GM08714 (cell line): ENCODE measurements around the gene MRPS21.

Experiments
- H3K4me3 ChIP-seq: fragments of 200-500 bp; sonication (Bioruptor generic); 2 replicates; pipeline ENCODE4 v1.5.1; 2014; ENCODE audit warnings: mild to moderate bottlenecking, low read length, inconsistent platforms
- ZNF274 ChIP-seq: IDR thresholded peaks from 2 replicates; pipeline ENCODE4 v1.6.1; 2012; ENCODE audit warnings: mild to moderate bottlenecking, low read depth, low read length

The MRPS21 gene

GRCh38 chr1:150293433-150294253, at the start of gene MRPS21:
Gene MRPS21 (plus strand): TSS chr1:150293861. CDS start chr1:150294367, 506 bp downstream.
- peak within 1 kb of the TSS; percentile 90 for H3K4me3 ChIP-seq
- TF ChIP-seq ZNF274: no peak

GRCh38 chr1:150249936-150250335, 43.7 kb upstream of the MRPS21 start:
- H3K4me3 ChIP-seq: no peak overlapping the region
- TF ChIP-seq ZNF274: no peak

- TF ChIP-seq ZNF274: no peak
- H3K4me3 ChIP-seq: no peak overlapping the region
Observed at GRCh38 chr1:150256198-150256553, 37.5 kb upstream of the MRPS21 start.

- no peak for TF ChIP-seq ZNF274
- no peak overlapping the region for H3K4me3 ChIP-seq
Observed at GRCh38 chr1:150256554-150257341, 36.9 kb upstream of the MRPS21 start.

GRCh38 chr1:150257624-150258585, 35.8 kb upstream of the MRPS21 start, which contains the start of gene CA14:
Gene CA14 (plus strand): TSS chr1:150257774. CDS start chr1:150258129, 355 bp downstream.
- no peak within 1 kb of the TSS for H3K4me3 ChIP-seq
- TF ChIP-seq ZNF274: no peak

GRCh38 chr1:150259217-150259616, 34.4 kb upstream of the MRPS21 start:
- no peak overlapping the region for H3K4me3 ChIP-seq
- no peak for TF ChIP-seq ZNF274

GRCh38 chr1:150259758-150260669, 33.6 kb upstream of the MRPS21 start:
- no peak for TF ChIP-seq ZNF274

GRCh38 chr1:150261367-150261766, 32.3 kb upstream of the MRPS21 start:
- no peak overlapping the region for H3K4me3 ChIP-seq
- TF ChIP-seq ZNF274: no peak

More at GRCh38 chr1:150259758-150260669, 33.6 kb upstream of the MRPS21 start:
- no peak overlapping the region for H3K4me3 ChIP-seq

GRCh38 chr1:150262388-150263320, 31.0 kb upstream of the MRPS21 start:
- TF ChIP-seq ZNF274: no peak
- no peak overlapping the region for H3K4me3 ChIP-seq

- TF ChIP-seq ZNF274: no peak
- no peak overlapping the region for H3K4me3 ChIP-seq
Observed at GRCh38 chr1:150263549-150263948, 30.1 kb upstream of the MRPS21 start.

- TF ChIP-seq ZNF274: no peak
- H3K4me3 ChIP-seq: peak overlapping the region; percentile 68
Observed at GRCh38 chr1:150267896-150268295, 25.8 kb upstream of the MRPS21 start.

GRCh38 chr1:150268340-150268704, 25.3 kb upstream of the MRPS21 start:
- no peak for TF ChIP-seq ZNF274
- peak overlapping the region; percentile 68 for H3K4me3 ChIP-seq
